NCI-H748 (cell line): Measurements from ENCODE around the gene GALNT5.
"Not testable (repeated sequence)": the region's sequence is repeated elsewhere in the genome, so short reads cannot be mapped to it uniquely, and the experiment has no call there.

Source experiments
- DNase-seq: peaks from one replicate; lab custom pipeline; 2025; ENCODE audit not compliant: unreplicated experiment; lab: John Stamatoyannopoulos, UW

The GALNT5 gene

DNA sequence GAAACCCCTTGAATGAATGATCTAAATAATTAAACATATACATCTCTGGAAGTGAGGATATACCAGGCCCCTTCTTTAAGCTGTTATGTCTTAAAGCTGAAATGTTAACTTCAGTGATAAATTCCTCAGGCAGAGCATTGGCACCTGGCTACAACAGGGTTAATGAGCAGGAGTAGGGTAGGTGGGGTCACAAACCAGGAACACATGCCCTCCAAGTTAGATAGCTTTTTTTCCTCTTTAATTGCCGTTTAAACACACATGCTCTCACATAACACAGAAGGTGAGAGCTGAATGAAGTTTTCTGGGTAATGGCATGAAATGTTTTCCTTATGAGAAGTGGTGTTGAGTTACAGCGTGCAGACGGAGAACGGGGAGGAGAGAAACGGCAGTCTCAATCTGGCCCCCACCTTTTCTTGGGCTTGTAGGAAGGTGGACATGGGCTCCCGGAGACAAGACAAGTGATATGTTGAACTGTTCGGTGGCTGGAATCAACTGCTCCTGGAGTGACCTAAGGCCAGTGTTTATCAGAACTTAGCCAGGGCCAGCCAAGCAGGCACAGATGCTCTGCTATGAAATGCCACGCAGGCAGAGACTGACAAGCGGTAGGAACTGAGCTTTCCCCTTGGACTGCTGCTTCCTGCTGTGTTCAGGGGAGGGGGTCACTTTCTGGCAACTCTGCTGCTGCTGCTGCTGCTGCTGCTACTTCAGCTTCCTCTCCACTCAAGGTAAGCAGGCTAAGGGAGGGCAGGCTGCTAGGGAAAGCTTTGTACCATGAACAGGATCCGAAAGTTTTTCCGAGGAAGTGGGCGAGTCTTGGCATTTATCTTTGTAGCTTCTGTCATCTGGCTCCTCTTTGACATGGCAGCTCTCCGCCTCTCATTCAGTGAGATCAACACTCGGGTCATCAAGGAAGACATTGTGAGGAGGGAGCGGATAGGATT is at the start of gene GALNT5:
GALNT5 (plus strand) TSS at position 394 of the 941 bp plus-strand sequence; CDS start at position 772, 378 bp downstream.
- DNase-seq = peak; percentile 63

DNA sequence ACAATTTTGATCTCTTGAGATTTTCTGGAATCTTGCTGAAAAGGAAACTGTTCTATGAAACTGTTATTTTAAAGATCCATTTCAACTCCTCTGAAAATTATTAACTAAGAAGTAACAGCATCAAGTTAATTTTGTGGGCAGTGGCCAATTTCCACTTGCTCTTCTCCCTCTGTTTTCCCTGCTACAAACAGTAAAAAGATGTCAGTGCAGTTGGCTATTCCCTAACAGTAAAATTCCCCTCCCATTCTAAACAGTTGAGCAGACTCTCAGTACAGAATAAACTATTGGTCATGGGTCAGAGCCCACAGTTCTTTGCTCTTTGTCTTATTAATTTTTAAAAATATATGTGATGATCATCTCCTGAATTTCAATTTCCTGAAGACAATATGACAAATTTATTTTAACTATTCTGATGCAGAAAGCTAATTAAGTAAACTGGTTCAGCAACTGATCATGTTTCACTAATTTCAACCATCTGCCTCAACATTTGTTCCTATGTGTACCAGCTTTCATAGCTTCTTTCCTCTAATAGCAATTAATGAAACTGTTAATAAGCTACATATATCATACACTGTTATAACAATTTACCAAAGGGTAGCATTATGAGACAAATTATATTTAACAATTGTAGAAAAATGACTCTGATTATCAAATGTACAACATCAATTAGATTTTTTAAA is 41.1 kb upstream of the GALNT5 start:
- no peak for DNase-seq

- no peak for DNase-seq
Observed at GRCh38 chr2:157217409-157217808, 40.1 kb upstream of the GALNT5 start.

- no peak for DNase-seq
Observed at GRCh38 chr2:157218911-157219310, 38.6 kb upstream of the GALNT5 start.

DNA sequence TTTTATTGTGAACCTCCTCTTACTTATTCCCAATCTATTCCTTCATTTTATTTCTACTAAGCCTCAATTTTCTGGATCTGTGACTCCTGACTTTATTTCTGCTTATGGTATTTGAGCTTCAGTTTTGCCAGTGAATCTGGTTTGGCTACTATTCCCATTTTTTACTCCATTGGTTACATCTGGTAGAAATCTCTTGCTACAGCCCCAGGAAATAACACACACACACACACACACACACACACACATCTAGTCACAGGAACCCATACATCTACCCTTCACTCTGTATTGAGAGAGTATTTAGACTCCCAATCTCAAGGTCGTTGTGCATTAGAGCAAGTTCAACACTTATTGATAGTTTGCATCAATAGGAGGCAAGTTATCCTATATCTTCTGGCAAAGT is 37.0 kb upstream of the GALNT5 start:
- DNase-seq = no peak

GRCh38 chr2:157221394-157221988 is 36.0 kb upstream of the GALNT5 start:
- DNase-seq = no peak

DNA sequence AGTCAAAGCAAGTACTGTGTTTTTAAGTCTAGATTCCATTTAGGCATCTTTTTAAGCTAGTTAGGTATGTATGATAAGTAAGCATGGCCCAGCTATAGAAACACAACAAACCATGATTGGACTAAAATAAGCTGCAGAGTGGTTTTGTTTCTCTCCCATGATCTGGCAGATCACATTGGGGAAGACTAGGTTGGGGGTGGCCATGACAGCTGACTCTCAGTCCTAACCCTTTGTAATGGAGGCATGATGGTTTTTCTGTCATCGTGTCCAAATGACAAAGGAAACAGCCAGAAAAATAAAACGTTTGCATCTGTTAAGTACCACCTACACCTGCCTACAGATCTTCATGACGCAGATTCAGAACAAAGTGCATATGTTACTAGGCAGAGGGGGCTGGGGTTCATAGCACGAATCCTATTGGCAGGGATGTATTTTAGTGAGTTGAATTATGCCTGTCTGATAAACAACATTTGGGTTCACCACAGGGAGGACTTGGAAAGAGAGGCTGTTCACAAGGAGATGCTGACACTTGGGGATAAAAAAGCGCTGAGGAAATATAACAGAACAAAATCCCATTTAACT is 33.8 kb upstream of the GALNT5 start:
- no peak for DNase-seq

DNA sequence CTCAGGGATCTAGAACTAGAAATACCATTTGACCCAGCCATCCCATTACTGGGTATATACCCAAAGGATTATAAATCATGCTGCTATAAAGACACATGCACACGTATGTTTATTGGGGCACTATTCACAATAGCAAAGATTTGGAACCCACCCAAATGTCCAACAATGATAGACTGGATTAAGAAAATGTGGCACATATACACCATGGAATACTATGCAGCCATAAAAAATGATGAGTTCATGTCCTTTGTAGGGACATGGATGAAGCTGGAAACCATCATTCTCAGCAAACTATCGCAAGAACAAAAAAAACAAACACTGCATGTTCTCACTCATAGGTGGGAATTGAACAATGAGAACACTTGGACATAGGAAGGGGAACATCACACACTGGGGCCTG is 33.1 kb upstream of the GALNT5 start:
- not testable (repeated sequence) for DNase-seq

DNA sequence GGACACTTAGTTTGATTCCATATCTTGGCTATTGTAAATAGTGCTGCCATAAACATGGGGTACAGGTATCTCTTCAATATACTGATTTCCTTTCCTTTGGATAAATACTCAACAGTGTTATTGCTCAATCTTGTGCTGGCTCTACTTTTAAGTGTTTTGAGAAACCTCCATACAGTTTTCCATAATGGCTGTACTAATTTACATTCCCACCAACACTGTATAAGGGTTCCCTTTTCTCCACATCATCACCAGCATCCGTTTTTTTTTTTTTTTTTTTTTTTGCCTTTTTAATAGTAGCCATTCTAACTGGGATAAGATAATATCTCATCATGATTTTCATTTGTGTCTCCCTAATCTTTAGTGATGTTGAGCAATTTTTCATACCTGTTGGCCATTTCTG is 29.9 kb upstream of the GALNT5 start:
- DNase-seq = no peak

GRCh38 chr2:157228946-157229345 is 28.6 kb upstream of the GALNT5 start:
- no peak for DNase-seq

DNA sequence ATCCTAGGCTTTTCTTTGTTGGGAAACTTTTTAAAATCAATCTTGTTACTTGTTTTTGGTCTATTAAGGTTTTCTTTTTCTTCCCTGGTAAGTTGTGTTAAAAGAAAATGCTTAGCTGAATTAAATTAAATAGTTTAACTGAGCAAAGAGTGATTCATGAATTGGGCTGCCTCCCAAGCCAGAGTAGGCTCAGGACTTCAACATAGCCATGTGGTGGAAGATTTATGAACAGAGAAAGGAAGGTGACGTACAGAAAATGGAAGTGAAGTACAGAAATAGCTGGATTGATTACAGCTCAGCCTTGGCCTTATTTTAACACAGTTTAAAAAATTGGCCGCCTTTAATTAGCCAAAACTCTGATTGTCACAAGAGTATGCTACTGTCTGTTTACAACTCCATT is 27.9 kb upstream of the GALNT5 start:
- DNase-seq = no peak

GRCh38 chr2:157231476-157231875 is 26.0 kb upstream of the GALNT5 start:
- no peak for DNase-seq

DNA sequence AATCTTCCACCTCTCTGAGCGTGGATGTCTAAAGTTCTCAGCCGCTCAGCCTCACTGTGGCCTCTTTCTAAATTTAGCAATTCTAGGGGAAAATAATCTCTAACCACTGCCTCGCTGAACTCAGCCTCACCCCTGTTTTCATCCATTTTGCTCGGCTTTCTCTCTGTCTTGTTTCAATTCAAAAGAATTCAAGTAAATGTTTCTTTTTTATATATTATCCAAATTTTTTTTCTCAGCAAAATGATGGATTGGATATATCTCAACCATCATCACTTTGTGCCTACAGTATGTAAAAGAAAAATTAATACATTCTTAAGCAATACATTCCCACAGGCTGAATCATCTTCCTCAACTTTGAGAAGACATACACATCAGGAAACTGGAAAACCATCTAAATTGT is 24.0 kb upstream of the GALNT5 start:
- no peak for DNase-seq

GRCh38 chr2:157236404-157236803 is 21.1 kb upstream of the GALNT5 start:
- no peak for DNase-seq

- DNase-seq = no peak
Observed at GRCh38 chr2:157238296-157238695, 19.2 kb upstream of the GALNT5 start.

GRCh38 chr2:157244691-157245090 is 12.8 kb upstream of the GALNT5 start:
- DNase-seq = no peak

GRCh38 chr2:157245144-157245840 is 12.2 kb upstream of the GALNT5 start:
- DNase-seq = no peak

GRCh38 chr2:157245846-157246764 is 11.4 kb upstream of the GALNT5 start:
- no peak for DNase-seq

- no peak for DNase-seq
Observed at GRCh38 chr2:157246765-157247407, 10.6 kb upstream of the GALNT5 start.
